Endometrial microvascular endothelial cells (primary cell): ENCODE measurements around the gene TPGS2. TPM values are rescaled to one million over a fixed set of nuclear protein-coding genes. Genes with fewer than 3 reads are reported as not detected.

Source experiments
- in situ Hi-C: cut with HindIII; loops from 2 replicates; pipeline ENCODE4 v1.10.0; 2017; ENCODE audit warnings: low sequenced_read_pairs, low pct_unique_long_range_greater_than_20kb; ENCODE audit errors: inconsistent ontology term
- total RNA-seq: library from RNA; depleted of rRNA; stranded (reverse); fragments of >200 nt; gene quantifications from one replicate; pipeline ENCODE4 v1.2.3, GENCODE V29; 2015; ENCODE audit errors: inconsistent ontology term

TPGS2 gene
- total RNA-seq, 1 donor from 2014 or later, result 218 TPM

DNA sequence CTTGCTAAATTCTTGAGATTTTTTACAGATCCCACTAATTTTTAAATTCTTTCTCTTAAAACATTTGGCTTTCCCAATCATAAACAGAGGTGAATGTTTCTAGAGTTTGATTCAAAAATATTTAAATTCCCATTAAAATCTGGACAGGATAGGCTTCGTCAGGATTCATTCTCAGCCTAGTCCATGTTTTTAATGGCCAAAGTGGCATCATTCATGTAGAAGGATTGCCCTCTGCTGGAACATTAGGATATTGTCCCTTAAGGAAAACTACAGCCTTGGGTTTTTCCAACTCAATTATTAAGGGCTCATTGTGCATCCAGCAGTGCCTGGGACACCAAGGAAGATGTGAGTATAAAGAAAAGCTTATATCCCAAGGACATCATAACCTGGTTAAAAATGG is 71.7 kb downstream of the TPGS2 start:
- in situ Hi-C loops, result no loop called here

DNA sequence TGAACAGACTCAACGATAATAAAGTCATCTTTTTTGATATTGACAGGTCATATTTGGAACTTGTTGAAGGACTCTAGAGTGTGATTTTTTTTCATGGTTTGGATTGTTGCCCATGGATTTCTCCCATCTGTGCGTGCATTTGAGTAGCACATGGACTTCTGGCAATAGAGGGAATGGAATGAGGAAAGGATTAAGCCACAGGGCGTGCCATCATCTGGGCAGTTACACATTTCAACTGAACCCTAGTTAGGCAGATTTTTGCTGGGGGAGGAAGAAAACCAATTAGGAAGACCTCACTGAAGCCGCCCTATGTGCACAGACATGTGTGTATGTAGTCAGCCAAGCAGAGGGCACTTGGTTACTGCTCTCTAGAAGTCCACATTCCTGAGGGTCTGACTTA is 72.6 kb downstream of the TPGS2 start:
- in situ Hi-C loops, result no loop called here

DNA sequence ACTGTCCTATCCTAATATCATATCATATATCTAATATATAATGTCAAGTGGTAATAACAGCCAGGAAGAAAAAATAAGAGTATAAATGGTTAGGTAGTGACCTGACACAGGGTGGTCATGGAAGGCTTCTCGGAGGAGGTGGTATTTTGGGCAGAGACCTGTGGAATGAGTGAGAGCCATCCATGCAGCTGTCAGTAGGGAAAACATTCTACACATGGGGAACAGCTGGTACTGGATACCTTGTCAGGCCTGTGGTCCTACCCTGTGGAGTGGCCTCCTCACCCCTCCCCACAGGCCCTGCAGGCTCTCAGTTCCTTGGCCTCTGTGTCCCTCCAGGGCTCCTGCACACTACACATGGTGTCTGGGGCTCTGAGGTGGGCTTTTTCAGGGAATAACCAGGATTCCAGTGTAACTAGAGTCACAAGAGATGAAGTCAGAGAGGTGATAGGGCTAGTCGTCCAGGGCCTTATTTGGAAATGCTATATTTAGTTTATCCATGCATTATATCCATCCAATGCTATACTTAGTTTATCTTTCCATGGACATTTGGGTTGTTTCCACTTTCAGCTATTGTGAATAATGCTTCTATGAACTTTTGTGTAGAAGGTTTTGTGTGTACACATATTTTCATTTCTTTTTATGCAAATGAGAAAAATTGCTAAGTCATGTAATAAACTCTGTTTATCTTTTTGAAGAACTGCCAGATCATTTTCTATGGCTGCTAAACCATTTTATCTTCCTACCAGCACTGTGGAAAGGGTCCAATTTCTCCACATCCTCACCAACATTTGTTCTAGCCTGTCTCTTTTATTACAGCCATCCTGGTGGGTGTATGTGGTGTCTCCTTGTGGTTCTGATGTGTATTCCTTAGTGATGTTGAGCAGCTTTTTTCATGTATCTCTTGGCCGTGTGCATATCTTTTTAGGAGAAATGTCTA is 75.6 kb downstream of the TPGS2 start:
- in situ Hi-C loops, result no loop called here

DNA sequence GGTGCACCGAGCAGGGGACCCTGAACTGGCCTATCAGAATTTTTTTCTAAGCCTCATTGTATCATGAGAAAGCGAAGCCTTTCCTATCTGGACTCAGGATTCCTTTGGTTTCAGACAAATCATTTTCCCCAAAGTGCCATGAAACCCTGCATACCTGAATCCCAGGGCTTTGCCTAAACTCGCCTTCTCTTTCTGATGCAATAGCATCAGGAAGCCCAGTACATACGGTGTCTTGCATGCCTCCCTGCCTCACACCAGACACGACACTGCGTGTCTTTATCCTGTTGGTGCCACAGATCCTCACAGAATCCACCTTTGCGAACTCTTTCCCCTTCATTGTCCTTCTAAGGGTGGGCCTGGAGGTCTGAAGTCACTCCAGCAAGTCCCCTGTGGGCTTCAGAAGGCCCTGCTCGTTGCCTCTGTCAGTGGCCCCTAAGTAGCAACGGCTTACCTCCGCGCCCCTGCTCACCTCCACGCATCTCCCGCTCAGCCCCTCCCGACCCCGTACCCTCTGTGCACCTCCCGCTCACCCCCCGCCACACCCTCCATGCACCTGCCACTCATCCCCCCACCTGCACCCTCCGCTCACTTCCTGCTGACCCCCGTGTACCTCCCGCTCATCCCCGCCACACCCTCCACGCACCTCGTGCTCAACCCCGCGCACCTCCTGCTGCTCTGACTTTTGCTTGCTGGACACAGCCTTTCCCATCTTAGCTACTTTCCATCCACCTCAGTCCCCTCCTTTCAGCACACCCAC is 83.4 kb downstream of the TPGS2 start:
- in situ Hi-C loops, result no loop called here

DNA sequence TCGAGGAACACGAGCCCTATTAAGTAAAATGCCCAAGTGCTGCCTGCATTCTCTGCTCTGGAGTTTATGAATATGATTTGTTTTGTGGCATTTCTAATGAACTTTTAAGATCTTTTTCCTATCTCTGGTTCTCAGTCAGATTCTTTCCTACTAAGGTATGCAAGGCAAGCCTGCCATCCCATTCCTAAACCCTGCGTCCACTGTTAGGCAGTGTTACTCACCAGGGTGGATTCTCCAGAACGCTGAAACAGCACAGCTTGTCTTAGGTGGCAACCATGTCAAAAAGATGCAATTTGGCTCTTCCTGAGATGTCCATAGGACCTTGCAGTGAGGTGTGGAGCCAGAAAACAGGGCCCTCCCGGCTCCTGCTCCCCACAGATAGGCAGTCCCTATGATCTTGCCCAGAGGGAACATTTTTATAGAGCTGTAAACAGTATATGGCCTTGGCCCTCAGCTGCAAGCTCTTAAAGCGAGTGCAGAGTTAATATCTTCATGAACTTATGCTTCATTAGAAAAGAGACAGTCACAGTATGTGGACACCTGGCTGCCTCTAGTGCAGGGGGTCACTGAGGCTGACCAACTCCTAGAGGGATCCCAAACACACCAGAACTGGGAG is 84.4 kb downstream of the TPGS2 start:
- in situ Hi-C loops, result no loop called here

Other genes starting within 250 kb of the TPGS2 start
- gene KIAA1328, start 125 bp upstream of the TPGS2 start, total RNA-seq, result 5.4 TPM